Stimulated activated CD4-positive, alpha-beta T cell treated with anti-CD3 and anti-CD28 coated beads, Interleukin-2, amount 100 ng/mL, for 48 hours (primary cell): ENCODE data around the gene ANKRD44.

Experiments used
- DNase-seq, 2 donors: peaks; one replicate each; pipeline ENCODE4 v3.0.0-alpha.2; 2020

Gene ANKRD44

DNA sequence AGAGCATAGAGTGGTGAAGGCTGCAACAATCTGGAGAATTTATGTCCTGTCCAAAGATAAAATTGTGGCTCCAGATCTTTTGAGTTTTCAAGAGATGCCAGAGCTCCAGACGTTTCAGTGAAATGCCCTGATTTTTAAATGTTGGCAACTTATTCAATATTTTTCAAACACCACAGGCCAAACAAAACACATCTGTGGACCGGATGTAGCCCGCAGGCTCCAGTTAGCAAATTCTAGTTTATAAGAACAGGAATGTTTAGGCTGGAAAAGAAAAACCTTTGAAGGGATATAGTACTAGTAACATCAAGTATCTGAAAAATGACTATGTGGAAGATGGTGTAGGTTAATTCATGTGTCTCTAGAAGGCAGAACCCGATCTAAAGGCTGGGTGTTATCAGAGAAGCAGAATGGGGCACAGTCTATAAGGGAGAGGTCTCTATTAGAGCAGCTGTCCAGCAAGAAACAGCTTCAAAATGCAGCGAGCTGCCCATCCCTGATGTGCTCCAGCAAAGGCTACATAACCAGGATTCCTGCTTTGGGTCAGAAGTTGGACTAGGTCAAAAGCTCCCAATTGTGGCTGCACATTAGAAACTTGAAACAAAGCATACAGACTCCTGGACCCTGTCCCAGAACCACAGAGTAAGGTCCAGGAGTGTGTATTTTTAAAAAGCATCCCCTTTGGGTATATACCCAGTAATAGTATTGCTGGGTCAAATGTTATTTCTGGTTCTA, 105.9 kb downstream of the ANKRD44 start:
- DNase-seq: no peak

- no peak for DNase-seq
Observed at GRCh38 chr2:197201874-197202273, 108.7 kb downstream of the ANKRD44 start.

GRCh38 chr2:197200762-197201058, 109.9 kb downstream of the ANKRD44 start:
- no peak for DNase-seq

- DNase-seq: no peak
Observed at GRCh38 chr2:197200051-197200761, 110.4 kb downstream of the ANKRD44 start.

DNA sequence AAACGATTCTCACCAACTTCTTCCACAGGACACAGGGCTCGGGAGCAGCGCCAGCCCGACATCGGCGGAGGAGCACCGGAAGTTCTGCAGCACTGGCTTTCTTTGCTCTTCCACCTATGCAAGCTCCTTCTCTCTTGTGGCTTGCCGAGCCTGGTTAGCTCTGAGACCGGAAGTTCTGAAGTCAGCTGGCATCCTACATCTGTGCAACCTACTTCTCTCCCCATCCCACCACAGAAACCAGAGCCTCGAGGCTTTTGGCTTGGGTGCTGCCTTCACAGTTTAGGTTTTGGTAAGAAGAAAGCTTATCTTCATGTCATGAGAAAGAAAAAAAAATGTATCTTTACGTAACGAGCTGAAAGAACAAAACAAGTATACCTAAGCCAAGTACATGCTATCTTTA, 111.7 kb downstream of the ANKRD44 start:
- DNase-seq: peak; percentile 70 to 71

GRCh38 chr2:197197895-197198311, 112.7 kb downstream of the ANKRD44 start:
- DNase-seq: no peak

- no peak for DNase-seq
Observed at GRCh38 chr2:197196541-197197180, 113.9 kb downstream of the ANKRD44 start.

DNA sequence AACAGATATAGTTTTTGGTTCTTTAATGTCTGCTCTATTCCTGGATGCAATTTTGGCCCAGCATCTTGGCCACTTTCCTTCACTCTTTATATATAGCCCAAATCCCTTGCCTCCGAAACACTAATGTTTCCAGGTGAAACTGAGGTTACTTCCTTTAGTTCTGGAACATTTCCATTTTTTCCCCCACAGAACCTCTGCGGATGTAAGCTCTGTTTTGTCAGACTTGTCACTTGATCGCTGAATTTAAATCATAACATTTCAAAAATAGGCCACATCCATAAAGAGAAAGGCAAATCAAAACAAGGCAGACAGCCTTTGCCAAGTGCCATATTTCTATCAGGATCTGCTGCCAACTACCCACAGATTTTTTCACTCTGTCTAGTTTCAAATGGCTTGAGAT, 115.1 kb downstream of the ANKRD44 start:
- DNase-seq: no peak

DNA sequence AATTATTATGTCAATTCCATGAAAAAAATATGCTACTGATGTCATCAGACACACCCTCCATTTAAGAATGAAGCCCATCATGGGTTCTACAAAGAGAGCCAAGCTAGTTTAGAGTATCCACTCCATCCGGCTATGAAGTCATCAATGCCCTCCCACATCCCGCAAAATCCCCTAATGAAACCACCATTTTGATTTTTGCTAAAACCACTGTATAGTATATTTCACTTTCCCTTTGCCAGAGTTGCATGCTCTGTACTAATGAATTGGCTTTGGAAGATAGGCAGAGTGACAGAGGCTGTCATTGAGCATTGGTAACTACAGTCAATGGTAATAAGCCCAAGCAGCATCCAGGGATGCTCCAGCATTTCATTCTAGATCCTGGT, 118.6 kb downstream of the ANKRD44 start:
- DNase-seq: no peak

DNA sequence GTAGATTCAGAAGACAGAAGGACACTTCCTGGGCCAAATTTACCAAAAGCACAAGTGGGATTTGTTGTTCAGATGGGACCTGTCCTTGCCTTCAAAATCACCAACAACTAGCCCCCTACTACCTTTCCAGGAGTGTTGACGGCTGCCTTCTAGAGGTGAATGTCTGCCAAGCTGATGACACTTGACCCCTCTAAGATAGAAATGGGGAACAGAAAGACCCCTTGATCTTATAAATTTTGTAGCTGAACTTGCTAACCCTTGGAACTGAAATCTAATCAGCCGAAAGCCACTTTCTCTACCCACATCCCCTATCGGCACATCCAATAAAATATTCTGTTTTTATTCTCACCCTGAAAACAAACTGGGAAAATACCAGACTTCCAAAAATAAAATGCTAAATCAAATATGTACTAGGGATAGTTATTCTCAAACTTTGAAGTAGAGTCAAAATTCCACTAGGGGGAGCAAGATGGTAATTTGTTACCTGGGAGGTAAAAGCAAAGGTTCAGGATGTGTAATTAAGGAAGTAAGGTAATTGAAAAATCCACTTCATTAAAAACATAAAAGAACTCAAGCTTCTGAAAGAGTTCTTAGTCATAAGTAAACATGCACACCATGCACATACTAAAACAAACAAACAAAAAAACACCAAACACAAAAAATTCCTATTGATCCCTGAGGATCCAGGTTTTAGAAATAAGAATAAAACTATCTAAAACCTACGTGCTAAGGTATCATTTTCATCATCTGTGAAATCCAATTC, 119.2 kb downstream of the ANKRD44 start:
- no peak for DNase-seq

- no peak for DNase-seq
Observed at GRCh38 chr2:197190100-197190432, 120.5 kb downstream of the ANKRD44 start.

- DNase-seq: no peak
Observed at GRCh38 chr2:197189426-197190099, 121.0 kb downstream of the ANKRD44 start.

GRCh38 chr2:197185676-197186075, 124.9 kb downstream of the ANKRD44 start:
- DNase-seq: no peak

DNA sequence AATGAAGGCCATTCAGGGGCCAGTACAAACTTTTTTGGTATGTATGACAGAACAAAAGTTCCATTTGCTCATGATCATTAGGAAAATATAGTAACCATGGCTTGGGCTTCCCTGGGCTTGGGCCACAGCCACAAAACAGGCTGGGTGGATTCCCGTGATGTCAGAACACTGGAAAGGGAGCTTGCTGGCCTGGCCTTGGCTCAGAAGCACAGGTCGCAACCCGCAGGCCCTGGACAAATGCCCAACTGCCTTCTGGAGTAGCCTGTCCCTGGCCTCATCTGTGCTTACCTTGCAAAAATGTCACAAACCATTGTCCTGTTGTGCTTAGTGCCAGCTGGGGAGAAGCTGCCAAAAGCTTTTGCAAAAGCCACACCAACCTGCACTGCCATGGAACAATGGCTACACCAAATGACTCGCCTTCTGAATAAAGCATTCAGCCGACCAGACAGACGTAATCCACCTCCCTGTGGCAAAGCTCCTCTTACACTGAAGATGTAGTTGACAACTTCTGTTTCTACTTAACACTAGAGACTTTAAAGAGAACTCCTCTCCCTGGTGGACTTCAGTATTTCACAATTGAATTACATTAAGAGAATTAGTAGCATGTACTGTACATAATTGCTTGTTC, 125.5 kb downstream of the ANKRD44 start:
- no peak for DNase-seq

GRCh38 chr2:197183355-197183754, 127.2 kb downstream of the ANKRD44 start:
- no peak for DNase-seq

DNA sequence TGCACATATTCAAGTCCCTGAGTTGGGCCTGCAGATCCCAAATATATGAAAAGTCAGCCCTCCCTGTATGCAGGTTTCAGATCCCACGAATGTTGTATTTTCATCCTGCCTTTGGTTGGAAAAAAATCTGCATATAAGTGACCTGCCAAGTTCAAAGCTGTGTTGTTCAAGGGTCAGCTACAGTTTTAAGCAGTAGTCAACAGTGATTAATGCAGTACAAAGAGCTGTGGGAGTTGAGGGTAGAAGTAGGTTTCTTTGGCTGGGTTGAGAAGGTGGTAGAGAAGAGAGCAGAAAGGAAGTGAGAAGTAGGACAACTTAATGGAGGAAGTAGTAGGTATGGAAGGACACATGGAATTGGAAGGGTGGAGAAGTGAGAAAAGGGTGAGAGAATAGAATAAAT, 127.9 kb downstream of the ANKRD44 start:
- DNase-seq: no peak

DNA sequence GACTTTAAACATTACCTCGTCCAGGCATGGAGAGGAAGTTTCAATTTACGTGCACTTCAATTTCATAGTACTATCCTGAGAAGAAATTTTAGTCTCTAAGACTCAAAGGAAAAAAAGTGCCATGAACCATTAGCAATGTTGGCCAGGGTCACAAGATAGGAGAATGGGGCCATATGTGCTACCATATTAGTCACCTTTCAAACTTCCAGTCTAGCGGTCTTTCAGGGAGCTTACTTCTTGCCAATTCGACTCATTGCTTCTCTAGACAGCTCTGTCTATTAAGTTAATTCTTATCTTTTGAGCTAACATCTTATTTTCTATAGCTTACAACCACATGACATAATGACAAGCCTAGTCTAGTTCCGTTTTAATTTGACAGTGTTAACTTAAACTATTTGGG, 129.1 kb downstream of the ANKRD44 start:
- no peak for DNase-seq

DNA sequence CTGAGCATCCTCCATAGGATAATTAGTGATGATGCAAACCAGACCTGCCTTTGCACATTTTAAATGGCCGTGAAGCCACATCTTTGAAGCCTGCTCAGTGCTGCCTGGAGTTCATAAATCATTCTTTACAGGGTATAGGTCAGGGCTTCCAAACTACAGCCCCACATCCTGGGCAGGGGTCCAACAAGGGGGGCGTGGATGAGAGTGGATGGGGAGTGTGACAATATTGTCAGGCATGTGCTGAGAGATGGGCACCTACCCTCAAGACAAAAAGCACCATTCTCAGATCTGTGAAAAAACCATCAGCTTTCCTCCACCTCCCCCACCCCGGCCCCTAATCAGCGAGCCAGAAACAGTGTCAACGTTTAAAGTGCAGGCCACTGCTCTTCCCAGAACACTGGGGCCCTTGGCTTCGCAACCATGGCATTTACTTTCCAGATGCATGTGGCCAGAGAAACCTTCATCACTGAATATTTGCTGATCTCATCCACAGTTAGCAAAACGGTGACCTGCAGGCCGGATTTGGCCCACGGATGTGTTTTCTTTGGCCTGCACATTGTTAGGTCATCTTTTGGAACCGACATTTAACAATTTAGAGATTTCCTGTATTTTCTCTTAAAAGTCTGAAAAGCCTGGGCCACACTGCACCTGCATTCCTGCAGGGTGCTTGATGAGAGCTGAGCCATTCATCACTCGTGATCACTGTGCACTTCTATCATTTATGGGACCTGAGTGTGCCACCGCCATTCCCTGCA, 130.7 kb downstream of the ANKRD44 start:
- DNase-seq: no peak

DNA sequence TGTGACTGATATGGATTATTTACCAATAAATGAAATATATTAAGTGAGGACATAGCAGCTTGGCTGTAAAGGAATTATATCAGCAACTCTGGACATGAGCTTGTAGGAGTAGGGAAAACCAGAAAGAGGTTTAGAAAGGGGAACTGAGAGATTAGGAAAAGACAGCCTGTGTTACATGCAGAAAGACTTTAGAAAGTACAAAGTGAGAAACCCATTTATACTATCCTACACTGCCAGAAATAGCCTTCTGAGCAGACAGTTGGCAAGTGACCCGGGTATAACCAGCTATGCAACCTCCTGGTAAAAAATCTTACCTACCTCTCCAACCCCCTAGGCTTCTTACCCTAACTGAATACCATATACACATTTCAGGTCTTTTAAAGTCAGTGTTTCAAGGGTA, 134.1 kb downstream of the ANKRD44 start:
- DNase-seq: no peak

DNA sequence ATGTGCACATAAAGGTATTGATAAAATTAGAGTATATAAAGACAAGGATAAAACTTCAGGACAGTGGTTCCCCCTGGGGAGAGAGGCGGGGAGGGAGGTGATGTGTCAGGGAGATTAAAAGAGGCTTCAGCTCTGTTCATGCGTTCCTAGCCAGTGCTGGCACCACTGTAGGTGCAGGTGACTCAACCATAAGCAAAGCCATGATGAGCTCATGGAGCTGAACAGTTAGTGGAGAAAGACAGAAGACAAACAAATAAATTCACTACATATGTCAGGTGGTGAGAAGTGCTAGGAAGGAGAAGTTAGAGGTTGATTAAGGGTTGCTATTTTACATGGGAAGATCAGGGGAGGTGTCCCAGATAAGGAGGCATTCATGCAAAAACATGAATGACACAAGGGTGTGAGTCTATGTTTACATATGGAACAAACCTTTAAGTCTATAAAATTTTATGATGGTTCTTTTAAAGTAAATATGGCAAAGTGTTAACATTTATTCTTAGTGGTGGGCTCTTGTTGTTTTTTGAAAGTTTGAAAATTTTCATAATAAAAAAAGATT, 136.0 kb downstream of the ANKRD44 start:
- no peak for DNase-seq

DNA sequence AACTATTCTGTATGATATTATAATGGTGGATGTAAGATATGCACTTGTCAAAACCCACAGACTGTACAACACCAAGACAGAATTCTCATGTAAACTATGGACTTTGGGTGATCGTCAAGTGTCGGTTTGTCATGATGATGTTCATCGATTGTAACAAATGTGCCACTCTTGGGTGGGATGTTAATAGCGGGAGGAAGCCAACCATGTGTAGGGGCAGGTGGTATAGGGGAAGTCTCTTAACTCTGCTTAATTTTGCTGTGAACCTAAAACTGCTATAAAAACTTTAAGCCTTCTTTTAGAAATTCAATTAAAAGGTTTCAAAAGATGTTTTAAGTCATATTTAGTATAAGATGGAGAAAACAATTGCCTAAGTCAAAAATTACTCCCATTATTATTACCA, 139.0 kb downstream of the ANKRD44 start:
- DNase-seq: no peak

GRCh38 chr2:197170208-197170607, 140.4 kb downstream of the ANKRD44 start:
- DNase-seq: no peak
